Coronary artery (tissue), 2 donors: Measurements from ENCODE around the gene PSMA8.

Experiments
- DNase-seq: peaks from one replicate; pipeline ENCODE4 v3.0.0-alpha.2; 2017; ENCODE audit warnings: low spot score
- H3K27ac ChIP-seq, 2 donors: fragments of 200-600 bp; sonication (generic); one replicate each; pipeline ENCODE4 v1.5.1; 2016 to 2019
- H3K4me3 ChIP-seq: fragments of 200-600 bp; sonication (generic); 2 replicates; pipeline ENCODE4 v1.5.1; 2016; ENCODE audit warnings: mild to moderate bottlenecking, moderate library complexity
- CTCF ChIP-seq: fragments of 200-600 bp; sonication (generic); IDR thresholded peaks from one replicate; pipeline ENCODE4 v1.5.1; 2019; ENCODE audit warnings: antibody characterized with exemption

Gene PSMA8

GRCh38 chr18:26175481-26175880, 41.8 kb downstream of the PSMA8 start:
- H3K4me3 ChIP-seq = no peak overlapping the region
- TF ChIP-seq CTCF = no peak

GRCh38 chr18:26176134-26176533, 42.5 kb downstream of the PSMA8 start:
- TF ChIP-seq CTCF = no peak
- Histone ChIP-seq H3K4me3 (no peak overlapping the region), H3K27ac (no peak overlapping the region)
- no peak for DNase-seq

More at GRCh38 chr18:26175481-26175880, 41.8 kb downstream of the PSMA8 start:
- no peak for DNase-seq
- H3K27ac ChIP-seq = no peak overlapping the region

GRCh38 chr18:26181343-26181826, 47.7 kb downstream of the PSMA8 start:
- no peak for TF ChIP-seq CTCF
- H3K27ac ChIP-seq = no peak overlapping the region
- no peak for DNase-seq
- H3K4me3 ChIP-seq = no peak overlapping the region

GRCh38 chr18:26183395-26184112, 49.9 kb downstream of the PSMA8 start:
- Histone ChIP-seq H3K27ac (no peak overlapping the region), H3K4me3 (no peak overlapping the region)
- TF ChIP-seq CTCF = no peak
- DNase-seq = no peak

- DNase-seq = no peak
- H3K27ac ChIP-seq = no peak overlapping the region
- H3K4me3 ChIP-seq = no peak overlapping the region
- TF ChIP-seq CTCF = no peak
Measured at GRCh38 chr18:26185267-26185666, 51.6 kb downstream of the PSMA8 start.

GRCh38 chr18:26190506-26190905, 56.8 kb downstream of the PSMA8 start:
- no peak overlapping the region for H3K4me3 ChIP-seq
- DNase-seq = no peak
- TF ChIP-seq CTCF = no peak
- no peak overlapping the region for H3K27ac ChIP-seq

GRCh38 chr18:26192233-26192632, 58.6 kb downstream of the PSMA8 start:
- Histone ChIP-seq H3K4me3 (no peak overlapping the region), H3K27ac (no peak overlapping the region)
- no peak for TF ChIP-seq CTCF
- no peak for DNase-seq
